Measurements from ENCODE around the gene TFAP2A.
A peak's percentile ranks its signal among the peaks of the same experiment; 100 is the strongest.

TFAP2A gene

DNA sequence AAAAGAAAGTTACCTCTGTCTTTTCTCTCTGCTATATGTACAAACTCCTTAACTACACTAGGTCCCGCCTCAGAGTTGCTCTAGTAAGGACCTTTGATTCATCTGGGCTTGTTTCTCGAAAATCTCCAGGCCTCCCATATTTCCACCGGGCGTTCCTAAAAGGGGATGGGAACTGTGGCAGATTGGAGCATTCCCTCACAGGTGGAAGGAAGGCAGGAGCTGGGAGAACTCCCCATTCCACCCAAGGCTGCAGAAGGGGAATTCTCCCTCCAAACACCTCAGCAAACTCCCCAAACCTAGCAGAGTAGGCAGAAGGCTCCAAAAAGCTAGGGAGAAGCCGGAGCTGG, 1.6 kb upstream of the TFAP2A start:
- TF ChIP-seq, protein P1, sequence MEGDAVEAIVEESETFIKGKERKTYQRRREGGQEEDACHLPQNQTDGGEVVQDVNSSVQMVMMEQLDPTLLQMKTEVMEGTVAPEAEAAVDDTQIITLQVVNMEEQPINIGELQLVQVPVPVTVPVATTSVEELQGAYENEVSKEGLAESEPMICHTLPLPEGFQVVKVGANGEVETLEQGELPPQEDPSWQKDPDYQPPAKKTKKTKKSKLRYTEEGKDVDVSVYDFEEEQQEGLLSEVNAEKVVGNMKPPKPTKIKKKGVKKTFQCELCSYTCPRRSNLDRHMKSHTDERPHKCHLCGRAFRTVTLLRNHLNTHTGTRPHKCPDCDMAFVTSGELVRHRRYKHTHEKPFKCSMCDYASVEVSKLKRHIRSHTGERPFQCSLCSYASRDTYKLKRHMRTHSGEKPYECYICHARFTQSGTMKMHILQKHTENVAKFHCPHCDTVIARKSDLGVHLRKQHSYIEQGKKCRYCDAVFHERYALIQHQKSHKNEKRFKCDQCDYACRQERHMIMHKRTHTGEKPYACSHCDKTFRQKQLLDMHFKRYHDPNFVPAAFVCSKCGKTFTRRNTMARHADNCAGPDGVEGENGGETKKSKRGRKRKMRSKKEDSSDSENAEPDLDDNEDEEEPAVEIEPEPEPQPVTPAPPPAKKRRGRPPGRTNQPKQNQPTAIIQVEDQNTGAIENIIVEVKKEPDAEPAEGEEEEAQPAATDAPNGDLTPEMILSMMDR (conservative IDR thresholded peaks at IDR 0.05) = no peak
- no peak overlapping the region for H3K27ac ChIP-seq

GRCh38 chr6:10415617-10416480, 975 bp upstream of the TFAP2A start:
- H3K27ac ChIP-seq = no peak overlapping the region
- TF ChIP-seq, protein P1 (conservative IDR thresholded peaks at IDR 0.05) = no peak

GRCh38 chr6:10413850-10414738, 780 bp downstream of the TFAP2A start:
- peak overlapping the region; percentile 87 for H3K27ac ChIP-seq
- TF ChIP-seq, protein P1 (conservative IDR thresholded peaks at IDR 0.05) = 0 out of 2 replicates have a peak, but pooled peaks have one; percentile 19

DNA sequence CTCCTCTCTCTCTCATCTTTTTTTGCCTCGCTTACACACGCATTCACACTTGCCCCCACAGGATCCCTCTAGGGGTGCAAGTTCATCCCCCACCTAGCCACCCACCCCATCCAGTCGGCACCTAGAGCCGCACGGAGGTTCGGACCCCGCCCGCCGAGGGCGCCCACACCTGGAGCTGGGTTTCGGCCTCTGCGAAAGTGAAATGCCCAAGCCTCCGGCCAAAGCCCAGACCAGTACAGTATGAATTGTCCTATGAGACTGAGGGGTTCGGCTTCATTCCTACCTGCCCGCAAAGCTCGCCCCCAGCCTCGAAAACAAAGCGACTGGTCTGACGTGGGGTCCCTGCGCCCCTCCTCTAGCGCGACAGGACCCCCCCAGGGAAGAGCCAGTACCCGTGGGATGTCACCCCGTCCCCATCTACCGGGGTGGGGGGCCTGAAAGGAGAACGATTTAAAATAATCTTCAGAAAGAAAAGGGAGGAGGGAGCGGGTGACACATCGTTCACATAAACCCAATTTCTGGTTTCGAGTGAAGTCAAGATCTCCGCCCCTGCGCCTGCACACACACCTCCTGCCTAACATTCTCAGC, 1.5 kb downstream of the TFAP2A start:
- peak overlapping the region; percentile 87 for H3K27ac ChIP-seq
- TF ChIP-seq, protein P1 (conservative IDR thresholded peaks at IDR 0.05) = no peak

DNA sequence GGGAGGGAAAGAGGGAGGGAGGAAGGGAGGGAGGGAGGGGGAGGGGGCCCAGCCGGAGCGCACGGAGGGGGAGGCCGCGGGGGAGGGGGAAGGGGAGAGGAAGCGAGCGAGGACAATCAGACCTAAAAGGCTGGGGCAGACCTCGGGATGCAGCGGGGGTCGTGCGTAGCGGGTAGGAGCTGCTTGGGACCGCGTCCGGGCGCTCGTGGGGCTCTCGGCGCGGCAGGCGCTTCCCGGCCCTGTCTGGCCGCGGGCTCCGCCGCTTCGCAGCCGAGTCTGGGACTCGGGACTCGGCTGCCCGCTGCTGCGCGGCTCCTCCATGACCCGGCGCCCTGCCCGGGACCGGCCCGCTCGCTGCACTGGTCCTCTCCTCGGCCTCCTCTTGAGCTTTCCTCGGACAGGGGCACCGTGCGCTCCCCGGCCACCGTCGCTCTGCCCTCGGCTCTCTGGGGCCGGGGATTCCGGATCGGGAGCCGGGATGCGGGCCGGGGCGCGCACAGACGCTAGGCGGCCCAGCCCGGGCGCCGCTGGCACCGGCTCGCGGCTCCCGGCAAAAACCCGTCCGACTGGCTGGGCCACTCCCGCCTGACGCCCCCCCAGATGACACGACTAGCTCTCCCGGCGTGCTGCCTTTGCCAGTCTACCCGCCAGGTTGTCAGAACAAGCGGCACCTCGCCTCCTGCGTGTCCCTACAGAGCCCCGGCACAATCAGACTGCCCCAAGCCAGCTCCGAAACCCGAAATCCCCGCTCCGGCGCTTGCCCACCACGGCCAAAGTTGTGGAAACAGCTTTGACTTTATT, 2.2 kb downstream of the TFAP2A start:
- H3K27ac ChIP-seq = peak overlapping the region; percentile 87

DNA sequence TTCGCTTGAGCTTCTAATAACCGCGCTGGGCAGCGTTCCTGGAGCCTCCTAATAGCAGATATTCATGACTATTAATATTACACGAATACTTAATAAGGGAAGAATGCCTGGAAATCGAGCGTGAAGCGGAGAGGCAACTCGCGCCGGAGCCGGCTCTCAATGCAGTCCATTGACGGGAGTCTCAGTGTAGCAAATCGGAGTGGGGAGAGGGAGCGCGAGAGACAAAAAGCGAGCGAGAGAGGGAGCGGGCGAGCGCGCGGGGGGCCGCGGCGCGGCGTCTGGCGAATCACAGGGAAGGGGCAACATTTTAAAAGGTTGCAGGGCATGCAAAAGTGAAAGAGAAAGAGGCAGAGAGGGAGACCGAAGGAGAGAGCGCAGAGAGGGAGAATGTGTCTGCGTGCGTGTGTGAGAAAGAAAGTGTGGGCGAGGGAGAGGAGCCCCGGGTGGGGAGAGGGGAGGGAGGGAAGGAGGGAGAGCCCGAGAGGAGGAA, 2.9 kb downstream of the TFAP2A start:
- TF ChIP-seq, protein P1 (conservative IDR thresholded peaks at IDR 0.05) = no peak
- peak overlapping the region; percentile 87 for H3K27ac ChIP-seq

More for the DNA sequence above, 2.2 kb downstream of the TFAP2A start:
- TF ChIP-seq, protein P1 (conservative IDR thresholded peaks at IDR 0.05) = no peak

Measured in VCaP (cell line).